Vagina (tissue), 2 donors: Measurements from ENCODE around the gene DHRS7.

Experiments used
- POLR2A ChIP-seq, 2 donors: fragments of 450-650 bp; IDR thresholded peaks; one replicate each; pipeline ENCODE4 v1.6.1; 2017; ENCODE audit warnings: antibody characterized with exemption in 2 of 2, mild to moderate bottlenecking in 2 of 2, moderate library complexity in 2 of 2
- POLR2AphosphoS5 ChIP-seq, 2 donors: sonication (generic); formaldehyde crosslinking; IDR thresholded peaks; one replicate each; pipeline ENCODE4 v1.9.0; 2017; ENCODE audit warnings: antibody characterized with exemption in 2 of 2, mild to moderate bottlenecking in 2 of 2, low read depth in 1 of 2; ENCODE audit not compliant: insufficient read depth in 1 of 2
- TF ChIP-seq, protein P1 (sequence below), 3 experiments: fragments of 450-650 bp in 2 of 3; fragments of 200-600 bp in 1 of 3; sonication (generic) in 1 of 3; IDR thresholded peaks; one replicate each; pipeline ENCODE4 v1.5.1; 2017 to 2019; ENCODE audit warnings: antibody characterized with exemption in 3 of 3, mild to moderate bottlenecking in 2 of 3, moderate library complexity in 2 of 3

DNA sequence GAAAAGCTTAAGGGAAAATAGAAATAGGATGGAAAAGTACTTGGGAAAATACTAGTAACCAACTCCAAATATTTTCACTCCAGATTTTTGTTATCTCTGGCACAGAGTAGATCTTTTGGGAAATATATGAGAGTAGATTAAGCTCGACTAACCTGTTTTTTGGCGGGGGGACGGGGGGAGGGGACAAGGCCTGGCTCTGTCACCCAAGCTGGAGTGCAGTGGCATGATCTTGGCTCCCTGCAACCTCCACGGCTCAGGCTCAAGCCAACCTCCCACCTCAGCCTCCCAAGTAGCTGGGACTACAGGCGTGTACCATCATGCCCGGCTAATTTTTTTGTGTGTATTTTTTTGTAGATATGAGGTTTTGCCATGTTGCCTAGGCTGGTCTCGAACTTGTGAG, 4.8 kb downstream of the DHRS7 start:
- TF ChIP-seq, protein P1, sequence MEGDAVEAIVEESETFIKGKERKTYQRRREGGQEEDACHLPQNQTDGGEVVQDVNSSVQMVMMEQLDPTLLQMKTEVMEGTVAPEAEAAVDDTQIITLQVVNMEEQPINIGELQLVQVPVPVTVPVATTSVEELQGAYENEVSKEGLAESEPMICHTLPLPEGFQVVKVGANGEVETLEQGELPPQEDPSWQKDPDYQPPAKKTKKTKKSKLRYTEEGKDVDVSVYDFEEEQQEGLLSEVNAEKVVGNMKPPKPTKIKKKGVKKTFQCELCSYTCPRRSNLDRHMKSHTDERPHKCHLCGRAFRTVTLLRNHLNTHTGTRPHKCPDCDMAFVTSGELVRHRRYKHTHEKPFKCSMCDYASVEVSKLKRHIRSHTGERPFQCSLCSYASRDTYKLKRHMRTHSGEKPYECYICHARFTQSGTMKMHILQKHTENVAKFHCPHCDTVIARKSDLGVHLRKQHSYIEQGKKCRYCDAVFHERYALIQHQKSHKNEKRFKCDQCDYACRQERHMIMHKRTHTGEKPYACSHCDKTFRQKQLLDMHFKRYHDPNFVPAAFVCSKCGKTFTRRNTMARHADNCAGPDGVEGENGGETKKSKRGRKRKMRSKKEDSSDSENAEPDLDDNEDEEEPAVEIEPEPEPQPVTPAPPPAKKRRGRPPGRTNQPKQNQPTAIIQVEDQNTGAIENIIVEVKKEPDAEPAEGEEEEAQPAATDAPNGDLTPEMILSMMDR (IDR thresholded peaks at IDR 0.05), result no peak
- TF ChIP-seq POLR2A (IDR thresholded peaks at IDR 0.05), result no peak
- no peak for TF ChIP-seq POLR2AphosphoS5 (IDR thresholded peaks at IDR 0.05; ENCODE audit: insufficient read depth in 1 of 2, low read depth in 1 of 2)
